ENCODE results near the gene KCTD10. TPM values are rescaled to one million over a fixed set of nuclear protein-coding genes. Genes with fewer than 3 reads are reported as not detected.
A peak's percentile ranks its signal among the peaks of the same experiment; 100 is the strongest.

The KCTD10 gene, protein sequence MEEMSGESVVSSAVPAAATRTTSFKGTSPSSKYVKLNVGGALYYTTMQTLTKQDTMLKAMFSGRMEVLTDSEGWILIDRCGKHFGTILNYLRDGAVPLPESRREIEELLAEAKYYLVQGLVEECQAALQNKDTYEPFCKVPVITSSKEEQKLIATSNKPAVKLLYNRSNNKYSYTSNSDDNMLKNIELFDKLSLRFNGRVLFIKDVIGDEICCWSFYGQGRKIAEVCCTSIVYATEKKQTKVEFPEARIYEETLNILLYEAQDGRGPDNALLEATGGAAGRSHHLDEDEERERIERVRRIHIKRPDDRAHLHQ
- total RNA-seq: 100 to 1,000 TPM in 2 of 4 donors, 10 to 100 TPM in 2; 90.7 to 115 (median 104) TPM

DNA sequence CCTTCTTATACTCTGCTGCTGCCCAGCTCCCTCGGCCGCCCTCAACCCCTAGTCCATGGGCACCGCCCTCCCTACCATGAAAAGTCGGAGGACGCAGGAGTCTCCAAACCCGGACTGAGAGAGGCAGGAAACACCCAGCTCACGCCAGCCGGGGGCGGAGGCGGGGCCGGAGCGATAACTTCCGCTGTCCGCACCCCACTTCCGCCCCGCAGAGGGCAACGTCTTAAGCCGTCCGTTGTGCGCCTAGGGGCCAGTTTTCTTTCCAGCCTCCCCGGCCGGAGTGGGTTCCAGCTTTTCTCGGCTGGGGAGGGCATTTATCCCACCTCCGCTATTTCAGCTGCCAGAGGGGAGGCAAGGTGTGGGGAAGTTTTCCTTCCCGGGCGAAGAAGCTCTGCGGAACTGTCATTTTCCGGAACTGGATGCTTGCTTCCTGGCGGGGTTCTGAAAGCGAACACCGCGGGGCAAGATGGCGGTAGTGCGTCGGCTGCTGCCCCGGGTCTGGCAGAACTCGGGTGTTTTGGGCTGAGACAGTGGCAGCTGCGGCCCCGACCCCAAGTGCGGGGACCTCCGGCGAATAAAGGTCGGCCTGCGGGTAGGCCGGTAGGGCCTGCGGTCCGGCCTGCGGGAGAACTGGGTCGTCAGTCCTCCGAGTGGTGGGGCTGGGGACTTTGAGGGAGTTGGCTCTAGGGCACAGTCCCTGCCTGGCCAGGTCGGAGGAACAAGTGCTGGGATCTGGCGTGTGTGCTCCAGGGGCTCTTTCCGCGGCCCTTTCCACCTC is at the start of gene KCTD10, which contains the start of gene UBE3B:
Gene KCTD10, minus strand, starts transcription at position 116 of the 778 bp plus-strand sequence. Its CDS starts 38 bp downstream, at position 78.
Gene UBE3B, plus strand, starts transcription at position 450 of the 778 bp plus-strand sequence. CDS start 5,918 bp downstream, outside the sequence.
- Histone ChIP-seq H3K36me3 (peaks cover 0 to 14% (median 6%) of the 10 kb centered on the region in 4 donors), H3K9me3 (no peaks in the 10 kb centered on the region), H3K27ac (replicated peaks in 1 of 4) (peak within 1 kb of the TSS; percentile 93 to 99 (median 96)), H3K4me3 (peak within 1 kb of the TSS; percentile 78 to 95 (median 85)), H3K4me1 (peaks cover 45 to 69% (median 62%) of the 10 kb centered on the region in 4 donors), H3K27me3 (no peaks in the 10 kb centered on the region)
- intact Hi-C loops (cut with DNase I): loop anchor here (2.0 kb wide), 1 partner anchor 45 kb away; no protein-coding TSS in a partner anchor
- no peak for TF ChIP-seq EP300 (IDR thresholded peaks at IDR 0.05)
- peak; percentile 41 for TF ChIP-seq POLR2A (IDR thresholded peaks at IDR 0.05; ENCODE audit: low read depth)
- TF ChIP-seq, protein P1, sequence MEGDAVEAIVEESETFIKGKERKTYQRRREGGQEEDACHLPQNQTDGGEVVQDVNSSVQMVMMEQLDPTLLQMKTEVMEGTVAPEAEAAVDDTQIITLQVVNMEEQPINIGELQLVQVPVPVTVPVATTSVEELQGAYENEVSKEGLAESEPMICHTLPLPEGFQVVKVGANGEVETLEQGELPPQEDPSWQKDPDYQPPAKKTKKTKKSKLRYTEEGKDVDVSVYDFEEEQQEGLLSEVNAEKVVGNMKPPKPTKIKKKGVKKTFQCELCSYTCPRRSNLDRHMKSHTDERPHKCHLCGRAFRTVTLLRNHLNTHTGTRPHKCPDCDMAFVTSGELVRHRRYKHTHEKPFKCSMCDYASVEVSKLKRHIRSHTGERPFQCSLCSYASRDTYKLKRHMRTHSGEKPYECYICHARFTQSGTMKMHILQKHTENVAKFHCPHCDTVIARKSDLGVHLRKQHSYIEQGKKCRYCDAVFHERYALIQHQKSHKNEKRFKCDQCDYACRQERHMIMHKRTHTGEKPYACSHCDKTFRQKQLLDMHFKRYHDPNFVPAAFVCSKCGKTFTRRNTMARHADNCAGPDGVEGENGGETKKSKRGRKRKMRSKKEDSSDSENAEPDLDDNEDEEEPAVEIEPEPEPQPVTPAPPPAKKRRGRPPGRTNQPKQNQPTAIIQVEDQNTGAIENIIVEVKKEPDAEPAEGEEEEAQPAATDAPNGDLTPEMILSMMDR (IDR thresholded peaks at IDR 0.05): peak in 1 of 3 experiments; percentile 29
- peak; percentile 90 to 97 for TF ChIP-seq POLR2AphosphoS5 (IDR thresholded peaks at IDR 0.05)
- DNase-seq (ENCODE audit: extremely low spot score): peak; percentile 97
- 1% methylated on average over 28 of the region's 54 CpGs for WGBS

DNA sequence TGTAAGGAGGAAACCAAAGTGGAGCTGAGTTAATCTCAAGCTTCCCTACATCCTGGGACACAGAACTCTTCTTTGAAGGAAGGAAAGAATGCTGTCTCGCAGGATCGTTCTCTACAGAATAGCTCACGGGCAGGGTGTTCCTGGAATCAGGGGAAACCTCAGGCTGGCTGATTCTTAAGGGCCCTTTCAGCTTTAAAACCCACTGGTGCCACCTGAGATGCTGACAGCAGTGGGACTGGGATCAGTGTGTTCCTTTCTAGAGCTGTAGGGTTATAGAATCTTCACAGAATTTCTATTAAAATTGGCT is 48.1 kb upstream of the KCTD10 start:
- intact Hi-C loops (cut with DNase I): no loop called here

DNA sequence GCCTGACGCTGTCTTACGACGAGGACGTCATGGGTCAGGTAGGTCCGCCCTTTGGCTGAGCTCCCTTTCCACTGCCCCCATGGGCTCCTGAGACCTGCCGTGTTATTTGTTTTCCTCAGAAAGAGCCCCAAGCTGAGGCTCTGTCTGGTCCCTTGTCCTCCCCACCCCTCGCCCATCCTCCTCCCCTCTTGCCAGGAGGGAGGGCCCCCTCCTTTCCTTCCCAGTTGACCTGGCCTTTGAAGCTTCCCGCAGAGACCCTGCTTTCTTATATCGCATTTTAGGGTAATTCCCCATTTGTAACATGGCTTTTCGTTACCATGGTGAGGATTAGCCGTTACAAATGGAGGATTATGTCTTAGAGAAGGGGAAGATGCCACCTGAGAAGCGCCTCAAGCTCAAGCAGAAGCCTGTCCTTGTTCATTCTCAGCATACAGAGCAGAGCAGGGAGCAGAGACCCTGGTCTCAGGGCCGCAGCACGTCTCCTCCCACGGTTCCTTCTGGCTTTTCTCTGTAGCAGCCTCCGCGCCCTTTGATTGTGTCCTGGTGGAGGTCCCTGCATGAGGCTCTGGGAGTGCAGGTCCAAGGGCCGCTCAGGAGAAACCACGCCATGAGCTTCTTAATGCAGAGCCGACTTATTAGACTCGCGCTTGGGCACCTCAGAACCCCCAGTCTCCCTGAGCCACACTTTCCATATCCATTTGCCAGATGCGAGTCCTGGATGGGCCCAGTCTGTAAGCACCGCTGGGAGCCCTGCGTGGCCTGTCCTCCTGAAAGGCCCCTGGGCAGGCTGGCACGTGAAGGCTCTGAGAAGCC is 47.6 kb upstream of the KCTD10 start:
- WGBS: 88% methylated on average over 26 of the region's 26 CpGs

More for the DNA sequence above, 48.1 kb upstream of the KCTD10 start:
- Histone ChIP-seq H3K4me3 (no peak overlapping the region), H3K27me3 (no peaks in the 10 kb centered on the region), H3K27ac (replicated peaks in 1 of 4) (no peak overlapping the region), H3K4me1 (peaks cover 0 to 3% (median under 1%) of the 10 kb centered on the region in 4 donors), H3K9me3 (no peaks in the 10 kb centered on the region), H3K36me3 (peaks cover 63 to 100% (median 97%) of the 10 kb centered on the region in 4 donors)
- no peak for DNase-seq (ENCODE audit: extremely low spot score)
- TF ChIP-seq POLR2A (IDR thresholded peaks at IDR 0.05; ENCODE audit: low read depth) (no peak), POLR2AphosphoS5 (IDR thresholded peaks at IDR 0.05) (no peak), EP300 (IDR thresholded peaks at IDR 0.05) (no peak)
- TF ChIP-seq, protein P1 (IDR thresholded peaks at IDR 0.05): no peak
- WGBS: 100% methylated on average over 2 of the region's 3 CpGs

DNA sequence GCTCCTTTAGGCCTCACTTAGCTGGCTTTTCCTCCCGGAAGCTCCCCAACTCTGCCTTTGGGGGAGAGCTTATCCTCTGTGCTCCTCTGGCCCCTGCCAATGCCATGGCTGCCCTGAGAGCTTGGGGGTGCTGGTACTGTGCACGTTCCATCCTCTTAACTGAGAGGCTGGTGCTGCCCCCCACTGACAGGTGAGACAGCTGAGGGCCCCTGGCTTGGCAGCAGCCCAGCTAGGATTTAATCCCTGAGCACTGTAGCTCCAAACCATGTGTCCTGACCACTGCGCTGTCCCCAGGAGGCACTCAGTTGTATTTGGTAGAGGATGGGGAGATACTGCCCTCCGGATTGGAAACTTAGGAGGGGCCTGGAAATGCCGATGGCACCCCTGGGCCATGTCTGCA is 46.4 kb upstream of the KCTD10 start:
- Histone ChIP-seq H3K27me3 (no peaks in the 10 kb centered on the region), H3K27ac (replicated peaks in 1 of 4) (no peak overlapping the region), H3K36me3 (peaks cover 67 to 100% (median 86%) of the 10 kb centered on the region in 4 donors), H3K4me1 (peaks cover 1 to 20% (median 13%) of the 10 kb centered on the region in 4 donors), H3K4me3 (no peak overlapping the region), H3K9me3 (no peaks in the 10 kb centered on the region)
- intact Hi-C loops (cut with DNase I): no loop called here
- WGBS: 88% methylated on average over 5 of the region's 5 CpGs
- no peak for DNase-seq (ENCODE audit: extremely low spot score)
- TF ChIP-seq EP300 (IDR thresholded peaks at IDR 0.05) (no peak), POLR2A (IDR thresholded peaks at IDR 0.05; ENCODE audit: low read depth) (no peak), POLR2AphosphoS5 (IDR thresholded peaks at IDR 0.05) (no peak)
- TF ChIP-seq, protein P1 (IDR thresholded peaks at IDR 0.05): no peak

More for the DNA sequence above, 47.6 kb upstream of the KCTD10 start:
- DNase-seq (ENCODE audit: extremely low spot score): no peak
- H3K4me3 ChIP-seq: no peak overlapping the region
- TF ChIP-seq, protein P1 (IDR thresholded peaks at IDR 0.05): no peak
- TF ChIP-seq POLR2A (IDR thresholded peaks at IDR 0.05; ENCODE audit: low read depth): no peak
- TF ChIP-seq EP300 (IDR thresholded peaks at IDR 0.05): no peak
- no peak for TF ChIP-seq POLR2AphosphoS5 (IDR thresholded peaks at IDR 0.05)
- intact Hi-C loops (cut with DNase I): no loop called here
- peaks cover 0 to 8% (median 5%) of the 10 kb centered on the region in 4 donors for H3K4me1 ChIP-seq
- H3K27me3 ChIP-seq: no peaks in the 10 kb centered on the region
- H3K27ac ChIP-seq (replicated peaks in 1 of 4): no peak overlapping the region
- peaks cover 63 to 100% (median 94%) of the 10 kb centered on the region in 4 donors for H3K36me3 ChIP-seq
- H3K9me3 ChIP-seq: no peaks in the 10 kb centered on the region
